Neuron (in vitro differentiated cells): ENCODE data around the gene BRD9.
"Not testable (repeated sequence)": the region's sequence is repeated elsewhere in the genome, so short reads cannot be mapped to it uniquely, and the experiment has no call there.

Source experiments
- H2AFZ ChIP-seq: one replicate; pipeline ENCODE4 v1.6.1; 2013; ENCODE audit warnings: low read depth, mild to moderate bottlenecking, inconsistent platforms, low read length, moderate library complexity
- H3K27me3 ChIP-seq: one replicate; pipeline ENCODE4 v1.6.1; 2013; ENCODE audit warnings: low read length; ENCODE audit not compliant: insufficient read depth
- H3K36me3 ChIP-seq: one replicate; pipeline ENCODE4 v1.6.1; 2013; ENCODE audit warnings: low read length; ENCODE audit not compliant: insufficient read depth
- H3K4me1 ChIP-seq: one replicate; pipeline ENCODE4 v1.6.1; 2013; ENCODE audit warnings: low read length; ENCODE audit not compliant: insufficient read depth
- H3K4me3 ChIP-seq: 2 replicates; pipeline ENCODE4 v1.5.1; 2013; ENCODE audit warnings: mild to moderate bottlenecking, low read length, moderate library complexity
- H3K9me3 ChIP-seq: one replicate; pipeline ENCODE4 v1.6.1; 2013; ENCODE audit warnings: low read length

BRD9 gene

DNA sequence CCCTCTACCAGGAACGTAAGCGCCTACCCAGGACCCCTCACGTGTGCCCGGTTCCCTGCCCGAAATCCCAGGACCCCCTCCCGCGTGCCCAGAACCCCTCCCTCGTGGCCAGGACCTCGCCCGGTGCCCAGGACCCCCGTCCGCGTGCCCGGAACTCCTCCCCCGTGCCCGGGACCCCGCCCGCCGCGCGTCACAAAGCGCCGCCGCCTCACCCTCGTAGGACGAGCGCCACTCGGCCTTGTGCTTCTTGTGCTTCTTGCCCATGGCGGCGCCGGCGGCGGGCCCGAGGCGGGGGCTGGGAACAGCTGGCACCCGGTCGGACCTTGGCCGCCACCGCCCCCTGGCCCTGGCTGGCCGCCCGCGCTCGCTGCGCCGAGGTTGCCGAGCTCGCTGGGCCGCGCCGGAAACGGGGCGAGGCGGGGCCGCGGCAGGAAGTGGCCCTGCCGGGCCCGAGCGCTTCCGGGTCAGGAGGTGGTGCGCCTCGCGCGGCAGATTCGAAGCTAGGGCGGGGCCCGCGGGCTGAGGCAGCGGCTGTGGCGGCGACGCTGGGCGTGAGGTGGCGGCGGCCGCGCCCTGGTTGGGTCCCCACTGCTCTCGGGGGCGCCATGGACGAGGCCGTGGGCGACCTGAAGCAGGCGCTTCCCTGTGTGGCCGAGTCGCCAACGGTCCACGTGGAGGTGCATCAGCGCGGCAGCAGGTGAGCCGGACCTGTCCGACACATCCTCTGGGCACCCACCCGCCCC, at the start of gene BRD9, which contains the start of gene TRIP13:
Gene BRD9, minus strand, starts transcription at position 408 of the 743 bp plus-strand sequence. Its CDS starts 144 bp downstream, at position 264.
Gene TRIP13, plus strand, starts transcription at position 491 of the 743 bp plus-strand sequence. Its CDS starts 115 bp downstream, at position 606.
- peaks cover 56% of the 10 kb centered on the region for H3K36me3 ChIP-seq
- peak within 1 kb of the TSS; percentile 98 for H3K4me3 ChIP-seq
- peaks cover 22% of the 10 kb centered on the region for H3K4me1 ChIP-seq
- H3K27me3 ChIP-seq, result no peaks in the 10 kb centered on the region
- H3K9me3 ChIP-seq, result no peaks in the 10 kb centered on the region
- peak within 1 kb of the TSS; percentile 91 for H2AFZ ChIP-seq

DNA sequence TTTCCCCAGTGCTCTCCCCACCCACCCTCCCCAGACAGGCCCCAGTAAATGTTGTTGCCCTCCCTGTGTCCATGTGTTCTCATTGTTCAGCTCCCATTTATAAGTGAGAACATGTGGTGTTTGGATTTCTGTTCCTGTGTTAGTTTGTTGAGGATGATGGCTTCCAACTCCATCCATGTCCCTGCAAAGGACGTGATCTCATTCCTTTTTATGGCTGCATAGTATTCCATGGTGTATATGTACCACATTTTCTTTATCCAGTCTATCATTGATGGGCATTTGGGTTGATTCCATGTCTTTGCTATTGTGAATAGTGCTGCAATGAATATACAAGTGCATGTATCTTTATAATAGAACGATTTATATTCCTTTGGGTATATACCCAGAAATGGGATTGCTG, 48.1 kb upstream of the BRD9 start:
- not testable (repeated sequence) for H3K27me3 ChIP-seq

DNA sequence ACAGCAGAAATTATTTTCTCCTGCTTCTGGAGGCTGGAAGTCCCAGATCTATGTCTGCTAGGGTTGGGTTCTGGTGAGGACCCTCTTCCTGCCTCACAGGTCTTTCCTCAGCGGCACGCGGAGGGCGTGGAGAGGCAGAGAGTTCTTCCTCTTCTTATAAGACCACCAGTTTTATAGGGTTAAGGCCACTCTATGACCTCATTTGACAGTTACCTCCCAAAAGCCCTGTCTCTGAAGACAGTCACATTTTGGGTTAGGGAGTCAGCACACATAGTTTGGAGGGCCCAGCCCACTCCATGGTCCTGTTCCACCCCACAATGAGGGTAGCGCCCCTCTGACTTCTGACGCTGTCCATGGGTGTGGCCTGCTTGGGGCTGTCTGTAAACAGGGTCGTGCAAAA, 46.8 kb upstream of the BRD9 start:
- Histone ChIP-seq H3K4me1 (no peaks in the 10 kb centered on the region), H3K36me3 (no peaks in the 10 kb centered on the region), H3K27me3 (peaks cover 4% of the 10 kb centered on the region), H3K4me3 (no peak overlapping the region), H2AFZ (no peak overlapping the region), H3K9me3 (no peaks in the 10 kb centered on the region)

More for the DNA sequence above, 48.1 kb upstream of the BRD9 start:
- H3K9me3 ChIP-seq, H3K36me3 ChIP-seq, H3K4me3 ChIP-seq, H2AFZ ChIP-seq, H3K4me1 ChIP-seq: not testable (repeated sequence)

DNA sequence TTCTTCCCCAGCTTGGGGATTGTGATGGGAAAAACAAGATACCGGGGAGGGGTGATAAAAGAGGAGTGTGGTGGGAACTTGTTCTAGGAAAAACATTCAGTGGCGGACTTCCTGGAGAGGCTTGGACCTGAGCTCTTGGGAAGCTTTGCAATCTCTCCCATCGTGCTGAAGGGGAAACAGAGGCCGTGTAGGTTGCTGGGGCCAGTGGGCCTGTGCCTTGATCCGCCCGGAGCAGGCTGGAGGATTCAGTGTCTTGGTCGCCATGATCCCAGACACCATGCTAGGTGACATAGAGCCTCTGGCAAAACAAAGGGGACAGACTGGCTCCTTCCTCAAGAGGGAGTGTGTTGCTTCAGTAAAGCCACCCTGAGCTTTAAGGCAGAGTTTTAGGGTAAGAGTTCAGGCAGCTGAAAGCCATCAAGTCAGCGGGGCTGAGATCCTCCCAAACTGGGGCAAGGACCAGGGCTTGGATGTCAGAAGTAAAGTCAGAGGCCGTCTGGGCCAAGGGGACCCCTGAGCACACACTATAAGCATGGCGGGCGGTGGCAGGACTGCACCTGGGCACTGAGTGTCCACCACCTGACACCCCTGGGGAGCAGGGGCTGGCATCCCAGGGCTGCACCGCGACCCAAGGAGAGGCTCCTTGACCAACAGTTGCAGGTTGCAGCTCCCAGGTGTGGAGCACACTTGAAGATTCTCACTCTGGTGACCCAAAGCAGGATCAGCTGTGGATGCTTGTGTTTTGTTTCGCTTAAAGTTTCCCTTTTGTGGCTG, 44.7 kb upstream of the BRD9 start:
- H3K9me3 ChIP-seq, result no peaks in the 10 kb centered on the region
- H3K4me1 ChIP-seq, result no peaks in the 10 kb centered on the region
- H2AFZ ChIP-seq, result no peak overlapping the region
- no peak overlapping the region for H3K4me3 ChIP-seq
- H3K27me3 ChIP-seq, result peaks cover 4% of the 10 kb centered on the region
- no peaks in the 10 kb centered on the region for H3K36me3 ChIP-seq

DNA sequence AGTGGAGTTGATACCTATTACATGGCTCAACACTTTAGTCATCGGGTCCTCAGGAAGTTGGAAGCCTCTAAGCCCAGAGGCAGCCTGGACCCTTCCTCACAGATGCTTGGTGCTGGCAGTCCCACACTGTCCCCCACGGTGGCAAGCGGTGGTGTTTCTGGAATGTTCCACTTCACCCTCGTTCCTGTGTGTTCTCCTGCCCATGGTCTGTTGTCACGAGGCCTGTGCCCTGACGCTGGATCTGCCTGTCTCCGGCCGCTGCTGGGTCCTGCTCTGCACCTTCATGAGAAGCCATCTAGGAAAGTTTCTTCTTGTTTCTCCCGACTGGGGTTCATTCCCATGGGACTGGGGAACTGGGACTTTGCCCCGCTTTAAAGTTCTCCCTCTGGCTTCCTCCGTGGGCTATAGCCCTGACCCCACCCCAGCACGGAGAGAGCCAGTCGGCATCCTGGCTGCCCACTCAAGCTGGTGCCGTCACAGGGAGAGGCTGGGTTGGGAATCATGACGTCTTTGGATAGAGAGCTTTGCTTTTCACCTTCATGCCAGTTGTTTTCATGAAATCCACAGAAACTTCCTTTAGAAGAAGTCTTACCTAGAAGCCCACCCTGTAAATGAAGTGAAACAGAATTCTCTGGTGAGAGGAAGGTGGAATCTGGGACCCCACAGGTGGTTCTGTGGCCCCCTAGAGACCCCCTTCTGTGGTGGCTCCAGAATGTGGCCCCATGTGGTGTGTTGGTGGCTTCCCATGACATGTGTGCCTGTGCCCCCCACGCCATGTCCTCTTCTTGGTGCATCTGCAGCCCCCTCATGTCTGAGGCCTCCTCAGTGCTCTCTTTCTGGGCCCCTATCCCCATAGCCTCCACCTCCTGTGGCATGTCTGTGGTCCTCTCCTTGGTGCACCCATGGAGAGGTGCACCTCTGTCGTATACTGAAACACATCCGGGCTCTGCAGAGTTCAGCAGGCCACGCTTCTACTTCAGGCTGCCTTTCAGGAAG, 43.8 kb upstream of the BRD9 start:
- Histone ChIP-seq H3K36me3 (no peaks in the 10 kb centered on the region), H3K27me3 (peaks cover 4% of the 10 kb centered on the region), H2AFZ (no peak overlapping the region), H3K4me1 (no peaks in the 10 kb centered on the region), H3K4me3 (no peak overlapping the region), H3K9me3 (no peaks in the 10 kb centered on the region)

DNA sequence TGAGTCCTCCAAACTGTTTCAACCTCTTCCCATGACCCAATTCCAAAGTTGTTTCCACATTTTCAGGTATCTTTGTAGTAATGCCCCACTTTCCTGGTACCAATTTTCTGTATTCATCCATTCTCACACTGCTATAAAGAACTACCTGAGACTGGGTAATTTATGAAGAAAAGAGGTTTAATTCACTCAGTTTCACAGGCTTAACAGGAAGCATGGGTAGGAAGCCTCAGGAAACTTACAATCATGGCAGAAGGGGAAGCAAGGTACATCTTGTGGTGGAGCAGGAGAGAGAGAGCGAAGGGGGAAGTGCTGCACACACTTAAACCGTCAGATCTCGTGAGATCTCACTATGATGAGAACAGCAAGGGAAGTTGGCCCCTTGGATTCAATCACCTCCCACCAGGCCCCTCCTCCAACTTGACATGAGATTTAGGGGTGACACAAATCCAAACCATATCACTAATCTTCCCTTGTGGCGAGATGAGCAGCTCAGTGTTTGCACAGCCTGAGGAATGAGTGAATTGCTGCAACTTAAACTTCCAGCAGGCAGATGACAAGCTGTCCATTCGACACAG, 43.0 kb upstream of the BRD9 start:
- Histone ChIP-seq H3K4me3 (no peak overlapping the region), H3K27me3 (peaks cover 4% of the 10 kb centered on the region), H3K36me3 (no peaks in the 10 kb centered on the region), H2AFZ (no peak overlapping the region), H3K4me1 (no peaks in the 10 kb centered on the region), H3K9me3 (no peaks in the 10 kb centered on the region)

DNA sequence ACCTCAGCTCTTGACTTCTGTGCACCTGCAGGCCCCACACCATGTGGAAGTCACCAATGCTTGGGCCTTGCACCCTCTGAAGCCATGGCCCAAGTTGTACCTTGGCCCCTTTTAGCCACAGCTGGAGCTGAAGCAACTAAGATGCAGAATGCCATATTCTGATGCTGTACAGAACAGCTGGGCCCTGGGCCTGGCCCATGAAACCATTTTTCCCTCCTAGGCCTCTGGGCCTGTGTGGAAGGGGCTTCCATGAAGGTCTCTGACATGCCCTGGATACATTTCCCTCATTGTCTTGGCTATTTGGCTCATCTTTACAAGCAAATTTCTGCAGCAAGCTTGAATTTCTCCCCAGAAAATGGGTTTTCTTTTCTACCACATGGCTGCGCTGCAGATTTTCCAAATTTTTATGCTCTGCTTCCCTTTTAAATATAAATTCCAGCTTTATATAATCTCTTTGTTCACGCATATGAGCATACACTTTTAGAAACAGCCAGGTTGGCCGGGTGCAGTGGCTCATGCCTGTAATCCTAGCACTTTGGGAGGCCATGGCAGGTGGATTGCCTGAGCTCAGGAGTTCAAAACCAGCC, 41.9 kb upstream of the BRD9 start:
- not testable (repeated sequence) for H3K4me1 ChIP-seq, H3K36me3 ChIP-seq, H2AFZ ChIP-seq, H3K4me3 ChIP-seq, H3K27me3 ChIP-seq, H3K9me3 ChIP-seq

DNA sequence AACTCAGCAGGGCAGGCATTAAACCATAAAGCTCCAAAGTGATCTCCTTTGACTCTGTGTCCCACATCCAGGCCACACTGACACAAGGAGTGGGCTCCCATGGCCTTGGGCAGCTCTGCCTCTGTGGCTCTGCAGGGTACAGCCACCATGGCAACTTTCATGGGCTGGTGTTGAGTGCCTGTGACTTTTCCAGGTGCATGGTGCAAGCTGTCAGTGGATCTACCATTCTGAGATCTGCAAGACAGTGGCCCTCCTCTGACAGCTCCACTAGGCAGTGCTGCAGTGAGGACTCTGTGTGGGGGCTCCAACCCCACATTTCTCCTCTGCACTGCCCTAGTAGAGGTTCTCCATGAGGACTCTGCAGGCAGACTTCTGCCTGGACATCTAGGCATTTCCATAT, 41.4 kb upstream of the BRD9 start:
- not testable (repeated sequence) for H3K4me3 ChIP-seq, H3K36me3 ChIP-seq, H3K9me3 ChIP-seq, H3K4me1 ChIP-seq, H2AFZ ChIP-seq, H3K27me3 ChIP-seq

DNA sequence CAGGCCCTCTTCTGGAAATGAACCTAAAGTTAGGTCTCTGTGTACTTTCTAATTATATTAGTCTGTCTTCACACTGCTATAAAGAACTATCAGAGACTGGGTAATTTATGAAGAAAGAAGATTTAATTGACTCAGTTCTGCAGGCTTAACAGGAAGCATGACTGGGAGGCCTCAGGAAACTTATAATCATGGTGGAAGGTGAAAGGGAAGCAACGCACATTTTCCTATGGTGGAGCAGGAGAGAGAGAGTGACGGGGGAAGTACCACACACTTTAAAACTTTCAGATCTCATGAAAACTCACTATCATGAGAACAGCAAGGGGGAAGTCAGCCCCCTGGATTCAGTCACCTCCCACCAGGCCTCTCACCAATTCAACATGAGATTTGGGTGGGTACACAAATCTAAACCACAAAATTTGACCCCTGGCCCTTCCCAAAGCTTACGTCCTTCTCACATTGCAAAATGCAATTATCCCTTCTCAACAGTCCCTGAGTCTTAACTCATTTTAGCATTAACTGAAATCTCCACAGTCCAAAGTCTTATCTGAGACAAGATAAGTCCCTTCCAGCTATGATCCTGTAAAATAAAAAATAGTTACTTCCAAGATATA, 40.8 kb upstream of the BRD9 start:
- no peaks in the 10 kb centered on the region for H3K36me3 ChIP-seq
- peaks cover 4% of the 10 kb centered on the region for H3K27me3 ChIP-seq
- no peak overlapping the region for H3K4me3 ChIP-seq
- no peaks in the 10 kb centered on the region for H3K9me3 ChIP-seq
- no peaks in the 10 kb centered on the region for H3K4me1 ChIP-seq
- no peak overlapping the region for H2AFZ ChIP-seq

DNA sequence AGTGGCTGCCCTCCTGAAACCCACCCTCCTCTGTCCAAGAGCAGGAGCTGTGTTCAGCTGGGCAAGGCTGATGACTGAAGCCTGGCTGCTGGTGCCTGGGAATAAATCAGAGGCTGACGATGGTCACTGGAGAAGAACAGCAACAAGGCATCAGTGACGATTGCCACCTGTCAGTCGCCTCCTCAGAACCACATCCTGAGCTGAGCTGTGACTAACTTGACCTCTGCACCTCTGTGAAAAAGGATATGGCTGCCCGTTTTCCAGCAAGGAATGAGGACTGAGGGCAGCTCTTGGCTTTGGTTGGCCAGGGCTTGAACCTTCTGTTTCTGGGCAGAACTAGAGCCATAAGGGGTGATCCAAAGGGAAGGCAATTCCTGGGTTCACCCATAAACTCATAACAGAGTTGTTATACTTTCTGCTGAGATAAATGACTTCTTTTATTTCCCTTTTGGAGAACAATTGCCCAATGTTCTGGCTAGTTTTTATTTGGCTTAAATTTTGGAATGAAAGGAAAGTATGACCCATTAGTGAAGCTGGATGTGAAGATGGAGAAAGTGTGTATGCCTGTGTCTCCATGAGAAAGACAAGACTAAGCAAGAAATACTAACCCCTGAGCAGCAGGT, 40.1 kb upstream of the BRD9 start:
- Histone ChIP-seq H3K27me3 (peaks cover 4% of the 10 kb centered on the region), H3K36me3 (no peaks in the 10 kb centered on the region), H3K9me3 (no peaks in the 10 kb centered on the region), H2AFZ (no peak overlapping the region), H3K4me3 (no peak overlapping the region), H3K4me1 (no peaks in the 10 kb centered on the region)

DNA sequence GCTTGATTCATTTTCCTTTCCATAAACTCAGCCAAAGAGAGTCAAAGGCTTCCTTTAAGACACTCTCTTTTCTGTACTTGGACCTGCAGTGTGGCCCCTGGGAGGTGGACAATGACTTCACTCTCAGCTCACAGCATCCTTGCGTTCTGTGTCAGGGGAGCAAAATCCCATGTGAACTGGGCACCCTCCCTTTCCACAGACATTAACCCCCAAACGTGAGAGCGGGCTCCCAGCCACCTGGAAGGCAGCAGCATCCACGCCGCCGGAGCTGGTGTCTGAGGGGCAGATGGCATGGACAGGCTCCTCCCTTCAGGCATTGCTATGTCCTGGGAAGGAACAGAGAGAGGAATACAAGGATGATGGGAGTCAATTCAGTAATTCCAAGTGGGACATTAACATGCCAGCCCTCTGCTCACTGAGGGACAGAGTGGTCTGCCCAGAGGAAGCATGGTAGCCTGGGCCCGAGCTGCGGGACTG, 39.6 kb upstream of the BRD9 start:
- H3K36me3 ChIP-seq, result no peaks in the 10 kb centered on the region
- H3K4me1 ChIP-seq, result no peaks in the 10 kb centered on the region
- peaks cover 4% of the 10 kb centered on the region for H3K27me3 ChIP-seq
- no peak overlapping the region for H3K4me3 ChIP-seq
- no peaks in the 10 kb centered on the region for H3K9me3 ChIP-seq
- H2AFZ ChIP-seq, result no peak overlapping the region
